ENCODE results near the gene LLGL2.

GRCh38 chr17:75498039-75498725, 27.3 kb upstream of the LLGL2 start:
- TF ChIP-seq POLR2A (IDR thresholded peaks at IDR 0.05; ENCODE audit: low read depth, low read length) (no peak), POLR2AphosphoS5 (IDR thresholded peaks at IDR 0.05; ENCODE audit: low read depth, low read length) (no peak), SPI1 (IDR thresholded peaks at IDR 0.05; ENCODE audit: low read depth, low read length) (no peak)

Data from GM12891 (cell line).